GM19324 (cell line): ENCODE results near the gene ARHGAP24.
"Not testable (repeated sequence)": the region's sequence is repeated elsewhere in the genome, so short reads cannot be mapped to it uniquely, and the experiment has no call there.

Experiments
- ATAC-seq: cut with Tn5 transposase; IDR thresholded peaks from one replicate; pipeline ENCODE4 v1.9.1; 2021; ENCODE audit warnings: mild to moderate bottlenecking, moderate library complexity; ENCODE audit not compliant: unreplicated experiment, low FRiP score

The ARHGAP24 gene

GRCh38 chr4:85979276-85979675 is 504.3 kb downstream of the ARHGAP24 start:
- ATAC-seq: peak; percentile 88

DNA sequence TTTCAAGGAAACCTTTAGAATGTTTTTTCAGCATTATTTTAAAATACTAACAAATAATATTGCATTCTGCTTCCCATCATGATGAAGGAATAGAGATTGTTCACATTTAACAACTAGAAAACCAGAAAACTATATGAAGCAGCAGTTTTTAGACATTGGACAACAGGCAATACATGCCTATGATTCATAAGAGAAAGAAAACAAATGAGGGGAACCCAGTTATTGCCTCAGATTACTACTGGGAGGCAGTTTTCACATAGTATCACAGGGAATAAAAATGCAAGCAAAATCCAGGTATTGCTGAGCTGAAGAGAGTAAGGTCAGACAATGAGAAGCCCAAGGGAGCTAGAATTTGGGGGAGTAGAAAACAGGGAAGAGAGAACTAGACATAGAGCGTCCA is 511.3 kb downstream of the ARHGAP24 start:
- no peak for ATAC-seq

- no peak for ATAC-seq
Measured at GRCh38 chr4:85993641-85994040, 518.7 kb downstream of the ARHGAP24 start.

- ATAC-seq: no peak
Measured at GRCh38 chr4:85994576-85994975, 519.6 kb downstream of the ARHGAP24 start.

DNA sequence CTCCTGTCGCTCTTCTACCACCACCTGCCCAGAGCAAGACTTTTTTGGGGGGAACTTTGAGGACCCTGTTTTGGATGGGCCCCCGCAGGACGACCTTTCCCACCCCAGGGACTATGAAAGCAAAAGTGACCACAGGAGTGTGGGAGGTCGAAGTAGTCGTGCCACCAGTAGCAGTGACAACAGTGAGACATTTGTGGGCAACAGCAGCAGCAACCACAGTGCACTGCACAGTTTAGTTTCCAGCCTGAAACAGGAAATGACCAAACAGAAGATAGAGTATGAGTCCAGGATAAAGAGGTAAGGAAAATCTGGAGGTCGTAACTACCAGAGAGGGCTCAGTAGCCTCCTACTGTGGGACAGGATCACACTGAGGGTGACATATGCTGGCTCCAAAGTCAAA is 520.4 kb downstream of the ARHGAP24 start:
- ATAC-seq: no peak

- ATAC-seq: no peak
Measured at GRCh38 chr4:86001591-86001990, 526.6 kb downstream of the ARHGAP24 start.

DNA sequence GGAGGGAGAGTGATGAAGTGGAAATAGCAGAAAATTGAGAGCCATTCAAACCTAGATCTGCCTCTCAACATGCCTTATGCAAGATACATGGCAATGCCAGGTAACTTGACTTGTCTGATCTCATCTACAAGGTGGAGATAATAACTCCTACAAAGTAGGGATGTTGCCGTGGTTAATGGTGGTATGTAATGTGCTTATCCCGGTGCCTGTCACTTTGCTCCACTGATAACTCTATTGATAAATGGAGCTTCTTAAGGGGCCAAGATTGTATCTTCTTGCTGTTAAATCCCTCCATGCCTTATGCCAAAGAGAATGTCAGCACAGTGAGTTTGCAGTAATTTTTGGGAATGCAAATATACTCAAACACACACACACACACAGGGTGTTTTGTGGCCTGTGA is 529.1 kb downstream of the ARHGAP24 start:
- ATAC-seq: no peak

- no peak for ATAC-seq
Measured at GRCh38 chr4:86006057-86006456, 531.1 kb downstream of the ARHGAP24 start.

DNA sequence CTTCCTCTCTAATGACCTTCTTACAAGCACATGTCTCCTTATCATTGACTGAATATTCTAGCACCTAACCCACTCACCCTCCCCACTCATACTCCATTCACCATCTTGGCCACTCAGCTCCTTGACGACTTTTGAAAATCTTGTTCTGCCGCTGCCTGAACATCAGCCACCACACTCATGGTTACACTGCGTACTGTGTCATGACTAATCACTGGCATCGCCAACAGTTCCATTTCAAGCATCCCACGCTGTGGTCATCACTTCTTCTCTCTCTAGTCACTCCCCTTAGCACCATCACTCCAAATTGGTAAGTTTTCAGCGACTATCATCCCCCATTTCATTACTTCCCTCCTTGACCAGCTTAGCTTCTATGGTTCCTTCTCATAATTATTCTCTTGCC is 532.1 kb downstream of the ARHGAP24 start:
- no peak for ATAC-seq

- ATAC-seq: no peak
Measured at GRCh38 chr4:86011117-86011516, 536.2 kb downstream of the ARHGAP24 start.

- no peak for ATAC-seq
Measured at GRCh38 chr4:86013621-86014020, 538.7 kb downstream of the ARHGAP24 start.

DNA sequence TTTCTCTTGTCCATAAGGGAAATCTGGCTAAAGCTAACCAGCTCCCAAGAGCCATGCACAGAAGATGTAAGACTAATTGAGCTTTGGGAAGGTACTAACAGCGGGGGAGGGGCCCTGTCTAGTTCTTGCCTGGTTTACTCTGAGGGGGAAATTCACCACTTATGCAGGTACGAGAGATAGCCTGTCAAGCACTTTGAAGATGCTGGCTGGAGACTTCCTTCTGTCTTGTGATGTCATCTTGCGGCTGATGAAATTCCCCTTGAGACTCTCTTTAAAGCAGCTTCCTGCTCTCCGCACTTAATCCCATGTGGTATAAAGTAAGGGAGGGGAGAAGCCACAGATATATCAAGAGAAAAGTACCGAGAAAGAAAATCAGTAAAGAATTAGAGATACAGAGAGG is 539.6 kb downstream of the ARHGAP24 start:
- no peak for ATAC-seq

DNA sequence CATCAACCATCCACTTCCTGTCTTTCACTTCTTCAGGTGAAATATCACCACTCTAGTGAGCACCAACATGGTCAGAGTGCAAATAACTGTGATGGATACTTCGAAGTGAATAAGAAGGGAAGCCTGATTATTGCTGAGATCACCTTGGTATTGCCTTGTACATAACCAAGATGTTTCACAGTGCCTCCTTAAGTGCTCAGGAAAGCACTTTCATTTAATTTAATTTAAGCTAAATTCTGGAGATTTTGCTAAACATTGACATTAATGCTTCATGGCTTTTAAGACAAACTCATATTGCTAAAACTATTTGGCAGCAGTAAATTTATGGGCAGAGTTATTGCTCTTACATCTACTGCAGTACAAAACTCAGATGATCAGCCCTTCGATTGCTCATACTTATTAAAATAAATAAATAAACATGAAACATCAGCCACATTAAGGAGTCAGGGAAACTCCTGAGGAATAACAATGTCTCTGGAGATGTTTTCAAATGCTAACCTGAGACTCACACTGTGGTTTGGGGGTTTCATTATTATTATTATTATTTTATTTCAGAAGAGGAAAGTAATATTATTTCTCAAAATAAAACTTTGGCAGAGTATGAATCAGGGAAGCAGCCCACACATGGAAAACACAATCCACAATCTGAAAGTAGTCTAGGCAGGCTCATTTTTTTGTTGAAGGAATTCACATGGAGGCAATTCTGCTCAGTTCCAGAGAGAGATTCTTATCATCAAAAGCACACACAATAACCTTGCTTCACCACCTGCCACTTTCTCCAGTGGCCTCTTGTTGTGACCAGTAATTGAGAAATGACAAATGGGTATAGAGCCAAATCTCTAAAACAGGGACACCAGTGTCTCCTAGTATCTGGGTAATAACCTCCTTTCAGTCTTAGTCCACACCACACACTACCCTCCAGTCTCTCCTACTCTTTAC is 540.7 kb downstream of the ARHGAP24 start:
- no peak for ATAC-seq

- ATAC-seq: no peak
Measured at GRCh38 chr4:86019362-86019761, 544.4 kb downstream of the ARHGAP24 start.

- ATAC-seq: no peak
Measured at GRCh38 chr4:86019906-86020305, 545.0 kb downstream of the ARHGAP24 start.

GRCh38 chr4:86021671-86022070 is 546.7 kb downstream of the ARHGAP24 start:
- not testable (repeated sequence) for ATAC-seq

GRCh38 chr4:86026720-86027119 is 551.8 kb downstream of the ARHGAP24 start:
- ATAC-seq: no peak

DNA sequence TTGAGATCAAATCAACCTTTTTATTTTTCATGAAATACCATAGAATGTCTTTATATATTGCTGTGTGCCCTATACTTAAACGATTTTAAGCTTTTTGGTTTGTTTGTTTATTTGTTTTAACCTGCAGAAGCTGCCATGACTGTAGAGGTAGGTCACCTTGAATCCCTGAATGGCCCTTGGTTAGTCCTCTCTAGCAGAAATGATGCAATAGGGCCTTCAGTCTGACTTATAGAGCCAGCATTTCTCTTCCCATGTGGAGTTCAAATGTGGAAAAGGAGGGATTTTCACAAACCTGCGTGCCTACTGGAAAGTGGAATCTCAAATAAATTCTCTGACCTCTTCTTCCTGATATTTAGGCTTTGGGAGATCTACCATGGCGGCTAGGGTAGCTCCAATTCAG is 557.0 kb downstream of the ARHGAP24 start:
- no peak for ATAC-seq

- no peak for ATAC-seq
Measured at GRCh38 chr4:86032476-86033022, 557.6 kb downstream of the ARHGAP24 start.

DNA sequence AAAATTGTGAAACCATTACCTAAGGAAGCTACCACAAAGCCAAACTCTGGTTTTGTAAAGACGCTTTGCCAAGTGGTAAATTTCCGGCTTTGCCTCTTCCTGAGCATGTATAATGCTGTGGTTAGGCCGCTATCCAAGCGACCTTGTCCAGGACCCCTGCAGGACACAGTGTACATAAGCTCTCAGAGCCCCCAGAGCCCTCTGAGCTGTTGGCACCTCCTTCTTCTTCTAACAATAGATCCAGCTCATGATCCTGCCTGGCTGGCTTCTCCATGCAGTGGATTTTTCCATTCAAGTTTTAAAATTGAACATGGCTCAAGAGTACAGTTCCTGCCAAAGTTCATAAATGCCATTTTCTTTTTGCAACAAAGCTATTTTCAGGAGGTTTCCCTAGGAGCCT is 558.2 kb downstream of the ARHGAP24 start:
- no peak for ATAC-seq

DNA sequence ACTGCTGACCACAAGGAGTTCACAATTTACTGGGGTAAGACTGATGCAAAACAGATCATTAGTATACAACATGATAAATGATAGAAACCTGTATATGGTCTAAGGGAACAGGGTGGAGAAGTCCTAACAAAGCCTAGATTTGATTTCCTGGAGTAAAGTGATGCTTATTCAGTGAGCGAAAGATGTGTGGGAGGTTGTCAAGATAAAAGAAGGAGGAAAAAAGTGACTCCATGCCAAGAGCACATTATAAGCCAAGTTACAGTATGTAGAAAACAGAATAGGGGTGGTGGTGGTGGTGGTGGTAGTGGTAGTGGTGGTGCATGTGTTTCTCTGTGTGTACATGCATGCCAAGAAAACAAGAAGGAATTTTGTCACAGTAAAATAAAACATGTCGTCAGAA is 559.7 kb downstream of the ARHGAP24 start:
- no peak for ATAC-seq

- ATAC-seq: no peak
Measured at GRCh38 chr4:86035688-86036087, 560.7 kb downstream of the ARHGAP24 start.
